ENCODE results near the gene AKT1S1. TPM values are rescaled to one million over a fixed set of nuclear protein-coding genes. Genes with fewer than 3 reads are reported as not detected.
"Not testable (repeated sequence)": the region's sequence is repeated elsewhere in the genome, so short reads cannot be mapped to it uniquely, and the experiment has no call there.

Gene AKT1S1
- total RNA-seq (2014; rRNA removed; shearing (Covaris generic)): 12.8 and 13.4 TPM in 2 replicates

DNA sequence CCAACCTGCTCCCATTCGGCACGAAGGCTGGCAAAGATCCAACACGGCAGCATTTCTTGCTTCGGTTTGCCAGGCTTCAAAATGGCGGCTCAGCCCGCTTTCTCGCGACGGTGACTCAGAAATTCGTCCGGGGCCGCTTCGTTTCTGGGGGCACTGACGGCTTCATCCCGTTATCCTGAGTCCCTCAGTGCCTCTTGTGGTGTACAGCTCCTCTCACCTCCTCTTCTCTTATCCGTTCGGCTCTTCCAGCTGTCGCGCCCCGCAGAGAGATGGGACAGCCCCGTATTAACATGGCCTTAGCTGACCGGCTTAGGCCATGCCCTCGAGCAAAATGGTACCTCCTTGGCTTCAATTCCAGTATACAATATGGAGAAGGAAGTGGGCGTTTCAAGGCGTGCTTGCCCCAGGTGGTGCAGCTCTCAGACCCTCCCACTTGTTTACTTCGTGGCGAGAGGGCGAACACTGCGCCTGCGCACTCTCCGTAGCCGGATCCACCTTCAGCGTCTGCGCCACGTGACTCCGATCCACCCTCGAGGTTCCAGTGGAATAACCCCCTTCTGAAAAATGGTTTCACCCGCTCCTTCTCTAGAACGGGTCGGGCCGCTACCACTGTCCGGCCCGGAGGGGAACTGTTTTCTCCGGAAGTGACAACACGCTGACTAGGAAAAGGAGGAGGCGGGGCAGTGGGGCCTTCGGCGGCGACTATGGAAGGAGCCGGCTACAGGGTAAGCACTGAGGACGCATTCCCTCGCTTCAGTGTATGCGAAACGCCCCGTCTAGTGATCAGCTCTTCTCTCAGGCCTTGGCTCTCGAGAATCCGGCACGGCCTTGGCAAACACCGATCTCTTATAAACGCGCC lies at the start of gene AKT1S1, which contains the start of gene TBC1D17:
Gene AKT1S1 (minus strand): TSS at position 336 of the 859 bp plus-strand sequence. CDS start 4,060 bp downstream, outside the sequence.
Gene TBC1D17 (plus strand): TSS at position 683 of the 859 bp plus-strand sequence. CDS start 22 bp downstream, at position 705.
- peak; percentile 100 for DNase-seq (ENCODE audit: low spot score)

DNA sequence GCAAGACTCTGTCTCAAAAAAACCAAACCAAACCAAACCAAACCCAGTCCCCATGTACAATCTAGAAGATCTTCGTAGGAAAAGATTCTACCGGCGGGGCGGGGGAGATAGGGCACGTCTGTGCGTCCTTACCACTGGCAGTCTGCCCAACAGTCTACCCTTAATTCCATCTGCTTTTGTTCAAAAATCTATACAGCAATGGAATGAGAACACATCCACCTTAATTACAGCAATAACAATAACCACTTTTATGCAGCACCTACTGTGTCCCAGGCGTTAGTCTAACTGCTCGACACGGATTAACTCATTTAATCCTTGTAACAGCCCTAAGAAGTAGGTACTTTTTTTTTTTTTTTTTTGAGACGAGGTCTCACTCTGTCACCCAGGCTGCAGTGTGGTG lies 49.4 kb upstream of the AKT1S1 start:
- DNase-seq (ENCODE audit: low spot score): no peak

DNA sequence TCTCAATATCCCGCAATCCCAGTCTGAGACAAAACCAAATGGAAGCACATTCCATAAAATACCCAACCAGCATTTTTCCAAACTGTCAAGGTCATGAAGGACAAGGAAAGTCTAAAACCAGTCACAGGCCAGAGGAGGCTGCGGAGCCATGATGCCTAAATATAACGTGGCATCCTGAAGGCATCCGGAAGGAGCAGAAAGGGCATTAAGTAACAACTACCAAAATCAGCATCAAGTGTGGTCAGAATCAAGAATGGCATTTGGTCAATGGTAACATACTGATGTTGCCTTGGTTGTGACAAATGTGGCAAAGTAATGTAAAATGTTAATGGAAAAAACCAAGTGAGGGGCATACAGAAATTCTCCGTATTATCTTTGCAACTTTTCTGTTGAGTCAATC lies 48.3 kb upstream of the AKT1S1 start:
- DNase-seq (ENCODE audit: low spot score): no peak

DNA sequence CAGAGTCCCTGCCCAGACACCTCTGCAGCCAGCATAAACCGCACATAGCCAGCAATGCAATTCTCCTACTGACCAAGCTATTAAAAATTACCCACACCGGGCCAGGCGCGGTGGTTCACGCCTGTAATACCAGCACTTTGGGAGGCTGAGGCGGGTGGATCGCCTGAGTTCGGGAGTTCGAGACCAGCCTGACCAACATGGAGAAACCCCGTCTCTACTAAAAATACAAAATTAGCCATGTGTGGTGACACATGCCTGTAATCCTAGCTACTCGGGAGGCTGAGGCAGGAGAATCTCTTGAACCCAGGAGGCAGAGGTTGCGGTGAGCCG lies 47.7 kb upstream of the AKT1S1 start:
- DNase-seq (ENCODE audit: low spot score): not testable (repeated sequence)

DNA sequence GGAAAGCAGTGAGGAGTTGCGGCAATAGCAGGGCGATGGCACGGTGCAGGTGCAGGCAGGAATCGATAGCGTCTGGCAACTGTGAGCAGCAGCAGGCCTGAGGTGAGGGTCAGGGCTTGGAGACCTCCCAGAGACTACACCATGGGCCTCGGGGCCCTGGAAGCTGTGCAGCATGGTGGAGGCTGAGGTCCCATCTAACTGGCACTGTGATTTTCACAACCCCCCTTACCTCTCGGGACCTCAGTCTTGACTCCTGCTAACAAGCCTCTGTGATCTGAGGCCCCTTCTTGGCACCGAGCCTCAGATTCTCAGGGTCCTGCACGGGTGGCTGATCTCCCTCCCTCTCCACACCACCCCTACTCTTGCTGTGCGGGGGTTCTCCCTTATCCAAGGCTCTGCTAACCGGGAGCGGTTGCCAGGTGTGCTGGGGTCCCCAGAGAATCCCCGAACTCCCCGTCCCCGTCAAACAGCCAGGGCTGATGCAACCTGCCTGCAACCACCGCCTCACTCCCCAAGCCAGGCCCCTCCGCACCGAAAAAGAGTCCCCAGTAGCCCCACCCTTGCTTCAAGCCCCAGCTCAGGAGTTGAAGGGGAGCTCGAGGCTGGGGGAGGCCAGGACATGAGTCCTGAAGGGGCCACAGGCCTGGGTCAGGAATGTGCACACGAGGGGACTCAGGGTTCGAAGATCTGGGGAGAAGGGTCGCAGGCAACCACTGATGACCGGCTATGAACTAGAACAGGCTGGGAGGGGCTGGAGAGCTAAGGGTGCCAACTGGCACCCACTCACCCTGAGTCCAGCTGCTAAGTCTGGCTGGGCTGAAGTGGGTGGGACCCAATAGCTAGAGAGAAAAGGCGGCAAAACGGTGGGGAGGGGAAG lies 47.1 kb upstream of the AKT1S1 start:
- no peak for DNase-seq (ENCODE audit: low spot score)

DNA sequence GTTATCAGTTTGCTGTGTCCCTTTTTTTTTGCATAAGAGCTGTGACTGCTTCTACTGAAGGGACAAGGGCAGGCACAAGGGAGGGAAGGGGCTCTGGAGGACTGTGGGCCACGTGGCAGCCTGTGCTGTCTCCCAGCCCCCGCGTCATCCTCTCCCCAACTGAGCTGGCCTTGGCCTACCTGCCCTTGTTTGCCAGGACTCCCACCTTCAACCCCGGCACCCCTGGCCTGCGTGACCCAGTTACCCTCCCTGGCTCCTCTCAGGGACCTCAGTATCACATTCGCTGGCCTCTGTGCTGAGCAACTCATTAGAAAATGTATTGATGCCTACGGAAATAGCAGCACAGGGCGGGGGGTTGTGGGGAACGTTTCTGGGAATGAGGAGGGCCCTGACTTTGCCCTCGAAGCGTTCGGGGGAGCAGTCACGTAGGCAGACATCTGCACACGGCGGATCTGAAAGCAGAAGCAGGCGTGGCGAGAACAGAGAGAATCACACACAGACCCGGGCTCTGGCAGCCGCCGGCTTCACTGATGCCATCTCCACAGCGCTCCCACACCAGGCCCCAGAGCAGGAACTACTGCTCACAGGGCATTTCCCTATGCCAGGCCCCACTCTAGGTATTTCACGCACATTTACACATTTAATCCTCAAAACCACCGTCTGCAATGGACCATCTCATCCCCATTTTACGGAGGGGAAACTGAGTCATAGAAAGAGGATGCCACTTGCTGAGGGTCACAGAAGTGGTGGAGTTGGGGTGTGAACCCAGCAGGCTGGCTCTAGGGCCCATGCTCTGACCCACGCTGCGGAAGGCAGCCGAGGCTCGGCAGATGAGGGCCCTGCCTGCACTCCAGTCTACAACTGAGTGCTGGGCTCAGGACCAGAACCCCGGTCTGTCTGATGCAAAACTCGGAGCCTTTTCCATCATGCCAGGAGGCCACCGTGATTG lies 46.2 kb upstream of the AKT1S1 start:
- no peak for DNase-seq (ENCODE audit: low spot score)

DNA sequence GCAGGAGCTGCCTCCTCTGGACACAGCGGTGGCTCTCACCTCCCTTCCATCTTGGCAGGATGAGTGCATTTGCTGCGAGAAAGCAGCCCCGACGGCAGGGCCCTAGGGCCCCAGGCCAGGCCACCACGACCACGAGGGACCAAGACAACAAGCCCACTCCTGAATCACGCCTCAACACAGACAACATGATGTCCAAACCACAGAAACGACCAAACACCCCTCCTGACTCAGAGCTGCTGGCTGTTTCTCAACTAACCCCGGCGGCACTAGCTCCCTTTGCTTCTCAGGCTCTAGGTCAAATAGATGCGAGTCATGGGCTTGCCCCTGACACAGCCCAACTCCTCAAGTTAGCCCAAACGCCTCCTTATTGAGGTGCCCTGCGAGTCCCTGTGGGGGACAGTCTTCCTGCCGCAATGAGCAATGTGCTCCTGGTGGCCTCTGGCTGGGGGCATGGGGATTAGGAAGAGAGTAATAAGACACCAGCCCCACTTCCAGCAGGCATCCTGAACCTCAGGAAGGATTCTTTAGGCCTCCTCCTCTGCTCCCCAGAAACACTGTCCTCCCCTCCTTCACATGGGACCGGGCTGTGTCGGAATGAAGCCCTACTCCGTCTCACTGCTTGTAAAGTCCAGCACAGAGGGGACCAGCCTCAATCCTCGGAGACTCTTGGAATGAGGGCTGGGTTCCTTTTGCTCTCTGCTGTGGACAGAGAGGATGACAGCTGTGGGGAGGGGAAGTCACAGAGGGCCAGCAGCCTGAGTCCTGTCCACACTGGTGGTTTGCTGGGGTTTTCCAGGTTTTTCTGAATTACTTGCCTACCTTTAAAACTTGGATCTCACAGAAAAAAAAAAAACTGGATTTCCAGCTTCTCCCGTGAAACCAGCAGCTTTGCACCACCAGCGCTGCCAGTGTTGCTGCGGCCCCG lies 45.0 kb upstream of the AKT1S1 start:
- no peak for DNase-seq (ENCODE audit: low spot score)

DNA sequence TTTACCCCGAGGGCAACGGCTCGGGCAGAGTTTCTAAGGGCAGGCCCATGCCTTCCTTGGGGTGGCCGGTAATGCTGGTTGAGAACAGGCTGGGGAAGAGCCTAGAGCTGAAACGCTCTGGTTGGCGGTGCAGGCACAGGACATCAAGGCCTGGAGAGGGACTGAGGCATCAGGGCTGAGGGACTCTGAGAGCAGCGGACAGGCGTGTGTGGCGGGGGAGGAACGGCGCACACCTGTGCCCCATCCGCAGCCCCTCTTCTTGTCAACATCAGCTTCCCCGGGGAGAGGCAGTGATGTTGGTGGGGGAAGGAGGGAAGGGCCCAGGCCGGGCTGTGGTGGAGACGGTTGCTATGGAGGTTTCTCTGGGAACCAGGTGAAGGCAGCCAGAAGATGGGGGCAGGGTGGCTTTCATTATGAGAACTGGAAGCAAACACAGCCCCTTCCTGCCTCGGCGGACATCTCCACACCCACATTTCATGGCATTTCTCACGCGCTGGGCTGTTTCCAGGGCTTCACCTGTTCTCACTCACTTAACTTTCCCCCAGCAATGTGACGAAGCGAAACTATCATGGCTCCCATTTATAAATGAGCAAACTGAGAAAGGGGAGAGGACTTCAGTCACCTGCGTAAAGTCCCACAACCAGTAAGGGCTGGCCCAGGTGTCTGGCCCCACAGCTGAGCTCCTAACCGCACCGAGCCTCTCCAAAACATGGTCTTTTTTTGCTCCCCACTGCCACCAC lies 43.6 kb upstream of the AKT1S1 start:
- no peak for DNase-seq (ENCODE audit: low spot score)

DNA sequence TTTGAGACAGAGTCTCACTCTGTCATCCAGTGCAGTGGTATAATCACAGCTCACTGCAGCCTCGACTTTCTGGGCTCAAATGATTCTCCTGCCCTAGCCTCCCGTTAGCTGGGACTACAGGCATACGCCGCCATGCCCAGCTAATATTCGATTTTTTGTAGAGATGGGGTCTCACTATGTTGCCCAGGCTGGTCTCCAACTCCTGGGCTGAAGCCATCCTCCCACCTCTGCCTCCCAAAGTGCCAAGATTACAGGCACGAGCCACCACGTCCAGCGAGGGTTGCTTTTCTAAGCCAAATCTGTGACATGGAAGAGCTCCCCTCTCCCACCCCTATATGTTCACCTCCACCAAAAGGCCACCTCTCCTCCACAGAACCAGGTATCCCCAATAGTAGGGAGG lies 40.9 kb upstream of the AKT1S1 start:
- no peak for DNase-seq (ENCODE audit: low spot score)

DNA sequence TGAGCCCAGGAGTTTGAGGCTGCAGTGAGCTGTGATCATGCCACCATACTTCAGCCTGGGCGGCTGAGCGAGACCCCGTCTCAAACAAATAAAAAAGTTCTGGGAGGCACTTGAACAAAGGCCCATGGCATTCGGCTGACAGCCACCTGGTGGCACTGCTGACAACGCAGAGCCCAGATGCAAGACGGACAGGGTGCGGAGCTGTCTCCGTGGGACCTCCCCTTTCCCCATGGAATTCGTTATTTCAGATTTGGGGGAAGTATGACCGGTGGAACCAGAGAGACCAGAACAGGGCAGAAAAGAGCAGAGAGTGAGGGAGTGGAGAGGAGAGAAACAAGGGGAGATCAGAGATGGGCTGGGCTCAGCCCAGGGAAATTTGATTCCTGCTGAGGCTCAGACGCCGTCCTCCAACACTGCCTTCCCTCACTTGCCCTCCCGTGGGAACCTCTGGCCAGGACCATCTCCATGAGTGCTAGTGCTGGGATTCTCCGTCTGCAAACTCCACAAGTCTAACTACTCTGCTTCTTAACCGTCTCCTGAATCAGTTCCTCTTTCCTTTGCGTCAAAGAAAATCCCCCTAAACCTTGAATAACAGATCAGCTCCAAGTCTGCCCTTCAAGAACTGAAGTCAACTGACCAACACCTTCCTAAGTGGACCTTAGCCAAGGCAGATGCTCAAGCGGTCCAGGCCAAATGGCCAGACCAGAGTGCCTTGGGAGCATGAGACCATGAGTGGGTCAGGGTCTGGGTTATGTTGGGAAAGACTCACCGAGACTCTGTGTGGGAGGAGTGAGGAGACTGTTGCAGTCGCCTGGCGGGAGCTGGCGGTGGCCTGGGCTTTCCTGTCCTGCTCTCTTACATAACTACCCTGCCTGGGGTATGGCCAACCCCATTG lies 39.9 kb upstream of the AKT1S1 start:
- no peak for DNase-seq (ENCODE audit: low spot score)

DNA sequence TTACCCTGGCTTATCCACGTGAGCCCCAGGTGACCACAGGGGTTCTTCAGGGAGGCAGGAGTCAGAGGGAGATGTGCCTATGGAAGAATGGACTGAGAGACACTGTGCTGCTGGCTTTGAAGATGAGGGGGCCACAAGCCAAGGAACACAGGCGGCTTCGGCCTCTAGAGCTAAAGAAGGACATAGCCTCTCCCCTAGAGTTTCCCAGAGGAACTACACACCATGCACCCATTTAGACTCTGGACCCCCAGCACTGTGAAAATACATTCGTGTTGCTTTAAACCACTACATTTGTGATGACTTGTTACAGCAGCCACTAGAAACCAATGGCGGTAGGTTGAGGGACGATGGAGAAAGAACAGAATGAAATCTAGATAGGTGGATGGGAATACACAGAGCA lies 38.1 kb upstream of the AKT1S1 start:
- DNase-seq (ENCODE audit: low spot score): no peak

DNA sequence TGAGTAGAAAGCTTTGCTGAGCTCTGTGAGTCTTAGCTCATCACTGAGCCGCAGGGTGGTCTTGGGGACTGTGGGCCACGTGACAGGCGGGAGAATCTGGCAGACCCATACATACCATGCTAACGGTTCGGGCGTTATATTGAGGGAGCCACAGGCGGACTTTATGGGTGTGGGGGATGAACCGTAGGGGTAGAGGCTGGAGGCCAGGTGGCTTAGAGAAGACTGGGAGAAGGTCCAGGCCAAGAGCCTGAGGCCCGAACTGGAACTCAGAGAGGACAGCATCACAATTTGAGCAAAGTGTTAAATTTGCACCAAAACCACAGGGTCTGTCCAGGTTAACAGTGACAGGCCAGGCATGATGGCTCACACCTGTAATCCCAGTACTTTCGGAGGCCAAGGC lies 36.6 kb upstream of the AKT1S1 start:
- no peak for DNase-seq (ENCODE audit: low spot score)

DNA sequence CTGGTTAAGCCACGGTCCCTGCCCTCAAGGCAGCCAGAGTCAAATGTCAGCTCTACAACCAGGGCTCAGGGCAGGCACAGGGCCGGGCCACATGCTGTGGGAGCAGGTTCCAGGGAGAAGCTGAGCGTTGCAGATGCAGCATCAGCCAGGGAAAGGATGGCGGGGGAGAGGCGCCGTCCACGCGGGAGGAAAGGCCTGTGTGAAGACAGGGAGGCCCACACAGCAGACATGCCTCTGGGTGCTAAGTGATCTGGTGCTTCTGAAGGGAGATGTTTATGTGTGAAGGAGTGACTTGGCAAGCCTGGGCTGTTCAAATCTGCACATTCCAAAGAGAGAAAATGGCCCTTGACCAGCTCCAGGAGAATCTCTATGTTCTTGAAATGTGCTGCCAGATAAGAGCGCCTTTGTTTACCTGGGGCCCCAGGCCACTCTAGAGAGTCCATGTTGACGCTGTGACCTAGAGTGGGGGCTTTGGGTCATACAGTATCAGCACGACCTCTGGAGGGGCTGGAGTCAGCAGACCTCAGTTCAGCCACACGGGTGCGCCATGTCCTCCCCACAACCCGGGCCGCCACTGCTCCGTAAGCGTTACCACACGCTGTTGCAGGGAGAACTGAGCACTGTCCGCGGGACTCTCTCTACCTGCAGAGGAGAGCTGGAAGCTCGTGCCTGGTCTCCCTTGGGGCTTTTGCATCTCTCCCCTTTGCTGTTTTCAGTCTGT lies 36.0 kb upstream of the AKT1S1 start:
- no peak for DNase-seq (ENCODE audit: low spot score)

DNA sequence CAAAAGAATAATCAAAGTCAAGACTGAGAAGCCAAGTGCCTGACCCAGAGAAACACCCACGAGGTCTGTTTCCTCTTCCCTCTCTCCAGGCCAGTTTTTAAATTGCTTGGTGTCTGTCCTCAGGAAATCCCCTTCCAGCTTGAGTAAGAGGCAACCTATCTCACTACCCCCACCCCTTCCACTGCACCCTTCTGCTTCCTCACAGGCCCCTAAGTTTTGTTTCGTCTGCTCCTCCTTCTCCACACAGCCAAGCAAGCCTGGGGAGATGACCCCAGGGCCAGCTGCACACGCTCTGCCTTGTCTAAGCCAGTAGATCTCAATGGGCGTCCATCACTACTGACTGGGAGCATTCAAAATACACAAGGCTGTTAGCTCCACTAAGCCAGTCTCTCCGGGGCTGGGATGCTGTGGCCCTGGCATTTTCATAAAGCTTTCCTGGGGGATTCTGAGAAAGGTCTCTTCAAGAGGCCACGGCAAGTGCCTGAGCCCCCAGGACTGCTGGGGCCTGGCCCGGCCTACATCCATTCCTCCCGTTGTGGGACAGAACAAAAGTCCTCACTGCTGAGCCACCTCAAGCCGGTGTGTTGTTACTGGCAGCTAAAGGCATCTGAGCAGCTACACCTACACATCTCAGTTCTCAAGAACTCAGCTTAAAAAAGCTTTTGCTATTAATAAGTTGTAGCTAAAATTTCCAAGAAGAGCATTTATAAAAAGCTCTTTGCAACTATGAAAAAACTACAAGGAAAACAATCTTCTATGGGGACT lies 34.4 kb upstream of the AKT1S1 start:
- no peak for DNase-seq (ENCODE audit: low spot score)

DNA sequence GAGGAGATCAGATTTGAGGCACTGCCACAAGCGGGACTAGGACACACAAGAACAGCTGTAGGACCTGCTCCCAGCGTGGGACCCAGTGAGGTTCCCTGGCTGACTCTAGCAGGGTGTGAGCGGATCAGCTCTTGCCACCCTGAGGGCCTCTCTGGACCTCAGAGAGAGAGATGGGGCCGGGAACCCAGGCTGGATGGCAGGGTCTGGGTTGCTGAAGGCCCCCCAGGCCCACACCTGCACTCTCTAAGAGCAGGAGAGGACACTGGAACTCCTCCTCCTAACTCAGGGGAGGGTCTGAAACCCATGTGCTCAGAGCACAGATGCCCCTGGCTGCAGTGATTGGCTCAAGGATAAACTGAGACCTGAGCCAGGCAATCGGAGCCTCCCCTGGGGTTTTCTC lies 33.0 kb upstream of the AKT1S1 start:
- DNase-seq (ENCODE audit: low spot score): no peak

DNA sequence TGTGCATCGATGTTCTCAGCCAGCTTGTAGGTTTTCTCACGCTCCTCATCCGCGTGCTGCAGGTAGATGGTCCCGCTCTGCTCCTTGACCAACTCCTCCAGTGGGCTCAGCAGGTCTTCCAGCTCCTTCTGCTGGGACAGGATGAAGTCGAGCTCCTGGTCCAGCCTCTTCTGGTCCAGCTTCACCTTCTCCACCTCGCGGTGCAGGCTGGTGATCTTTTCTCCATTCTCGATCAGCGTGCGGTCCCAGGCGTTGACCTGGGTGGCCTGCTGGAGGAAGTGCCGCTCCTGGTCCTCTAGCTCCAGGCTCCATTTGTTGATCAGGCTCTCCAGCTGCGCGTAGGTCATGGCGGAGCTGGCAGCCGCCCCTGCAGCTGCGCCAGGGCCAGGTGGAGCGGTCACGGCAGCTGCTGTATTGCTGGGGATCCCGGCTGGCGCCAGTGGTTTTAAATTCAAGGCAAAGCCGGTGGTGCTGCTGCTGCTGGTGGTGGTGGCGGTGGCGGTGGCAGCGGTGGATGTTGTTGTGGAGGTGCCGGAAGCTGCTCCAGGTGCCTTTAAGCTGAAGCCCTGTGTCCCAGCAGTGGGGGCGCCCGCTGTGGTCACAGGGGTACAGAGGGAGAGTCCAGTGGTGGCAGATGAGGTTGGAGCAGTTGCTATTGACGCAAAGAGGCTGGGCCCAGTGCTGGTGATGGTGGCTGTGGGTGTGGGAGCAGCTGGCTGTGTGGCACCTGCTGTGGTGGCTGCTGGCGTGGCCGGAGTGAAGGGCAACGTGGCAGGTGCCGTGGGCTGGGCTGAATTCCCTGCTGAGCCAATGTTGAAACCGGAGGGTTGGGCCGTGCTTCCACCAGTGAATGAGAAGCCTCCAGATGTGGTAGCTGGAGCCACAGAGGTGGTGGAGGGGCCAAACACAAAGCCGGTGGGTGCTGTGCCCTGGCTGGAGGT lies 31.6 kb upstream of the AKT1S1 start:
- DNase-seq (ENCODE audit: low spot score): no peak
